ENCODE results near the gene MSH2.
"Not testable (repeated sequence)": the region's sequence is repeated elsewhere in the genome, so short reads cannot be mapped to it uniquely, and the experiment has no call there.

Gene MSH2

GRCh38 chr2:47437287-47437686, 34.3 kb downstream of the MSH2 start:
- DNase-seq (ENCODE audit: low read depth) = peak; percentile 10
- no peak overlapping the region for H3K4me3 ChIP-seq (ENCODE audit: low read depth, low read length)
- TF ChIP-seq, protein P1, sequence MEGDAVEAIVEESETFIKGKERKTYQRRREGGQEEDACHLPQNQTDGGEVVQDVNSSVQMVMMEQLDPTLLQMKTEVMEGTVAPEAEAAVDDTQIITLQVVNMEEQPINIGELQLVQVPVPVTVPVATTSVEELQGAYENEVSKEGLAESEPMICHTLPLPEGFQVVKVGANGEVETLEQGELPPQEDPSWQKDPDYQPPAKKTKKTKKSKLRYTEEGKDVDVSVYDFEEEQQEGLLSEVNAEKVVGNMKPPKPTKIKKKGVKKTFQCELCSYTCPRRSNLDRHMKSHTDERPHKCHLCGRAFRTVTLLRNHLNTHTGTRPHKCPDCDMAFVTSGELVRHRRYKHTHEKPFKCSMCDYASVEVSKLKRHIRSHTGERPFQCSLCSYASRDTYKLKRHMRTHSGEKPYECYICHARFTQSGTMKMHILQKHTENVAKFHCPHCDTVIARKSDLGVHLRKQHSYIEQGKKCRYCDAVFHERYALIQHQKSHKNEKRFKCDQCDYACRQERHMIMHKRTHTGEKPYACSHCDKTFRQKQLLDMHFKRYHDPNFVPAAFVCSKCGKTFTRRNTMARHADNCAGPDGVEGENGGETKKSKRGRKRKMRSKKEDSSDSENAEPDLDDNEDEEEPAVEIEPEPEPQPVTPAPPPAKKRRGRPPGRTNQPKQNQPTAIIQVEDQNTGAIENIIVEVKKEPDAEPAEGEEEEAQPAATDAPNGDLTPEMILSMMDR (IDR thresholded peaks at IDR 0.05; ENCODE audit: low read depth, low read length, missing control alignments) = peak; percentile 33

- DNase-seq (ENCODE audit: low read depth) = no peak
- no peak overlapping the region for H3K4me3 ChIP-seq (ENCODE audit: low read depth, low read length)
- TF ChIP-seq, protein P1 (IDR thresholded peaks at IDR 0.05; ENCODE audit: low read depth, low read length, missing control alignments) = no peak
Measured at GRCh38 chr2:47438106-47438505, 35.1 kb downstream of the MSH2 start.

GRCh38 chr2:47438783-47439182, 35.8 kb downstream of the MSH2 start:
- no peak overlapping the region for H3K4me3 ChIP-seq (ENCODE audit: low read depth, low read length)
- TF ChIP-seq, protein P1 (IDR thresholded peaks at IDR 0.05; ENCODE audit: low read depth, low read length, missing control alignments) = no peak
- DNase-seq (ENCODE audit: low read depth) = no peak

GRCh38 chr2:47451790-47452189, 48.8 kb downstream of the MSH2 start:
- no peak overlapping the region for H3K4me3 ChIP-seq (ENCODE audit: low read depth, low read length)
- TF ChIP-seq, protein P1 (IDR thresholded peaks at IDR 0.05; ENCODE audit: low read depth, low read length, missing control alignments) = no peak
- no peak for DNase-seq (ENCODE audit: low read depth)

DNA sequence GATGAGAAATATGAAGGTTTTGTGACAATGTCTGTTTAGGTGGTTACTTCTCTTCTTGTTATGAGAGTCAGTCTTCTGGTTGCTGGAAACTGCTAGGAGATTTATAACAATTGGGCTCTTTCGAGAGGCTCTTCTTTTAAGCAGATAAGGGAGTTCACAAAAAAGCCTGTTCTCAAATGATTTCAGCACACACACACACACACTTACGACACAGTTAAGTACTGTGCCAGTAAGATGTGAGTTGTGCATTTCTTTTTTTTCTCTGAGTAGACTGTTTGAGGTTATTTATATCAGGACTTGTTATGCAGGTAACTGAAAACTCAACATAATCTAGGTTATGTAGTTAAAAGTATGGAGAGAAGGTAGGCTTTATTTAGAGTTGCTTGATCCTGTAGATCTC, 49.8 kb downstream of the MSH2 start:
- H3K4me3 ChIP-seq (ENCODE audit: low read depth, low read length) = no peak overlapping the region
- TF ChIP-seq, protein P1 (IDR thresholded peaks at IDR 0.05; ENCODE audit: low read depth, low read length, missing control alignments) = no peak
- DNase-seq (ENCODE audit: low read depth) = no peak

- DNase-seq (ENCODE audit: low read depth); H3K4me3 ChIP-seq (ENCODE audit: low read depth, low read length): not testable (repeated sequence)
Measured at GRCh38 chr2:47454818-47455217, 51.9 kb downstream of the MSH2 start.

DNA sequence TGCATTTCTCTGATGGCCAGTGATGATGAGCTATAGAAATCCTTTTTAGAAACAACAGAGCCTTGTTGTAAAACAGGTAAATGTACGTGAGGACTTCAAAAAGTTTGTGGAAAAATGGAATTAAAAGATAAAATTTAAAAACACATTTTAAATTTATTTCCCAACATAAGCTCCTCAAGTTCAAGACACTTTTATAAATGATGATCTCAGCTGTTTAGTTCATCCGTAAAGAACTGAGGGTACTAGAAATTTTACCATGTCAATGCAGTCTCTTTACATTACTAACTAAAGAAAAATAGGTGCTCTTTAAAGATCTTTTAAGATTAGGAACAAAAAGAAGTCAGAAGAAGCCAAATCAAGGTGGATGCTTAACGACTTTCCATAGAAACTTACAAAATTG, 52.5 kb downstream of the MSH2 start:
- TF ChIP-seq, protein P1 (IDR thresholded peaks at IDR 0.05; ENCODE audit: low read depth, low read length, missing control alignments) = no peak
- no peak for DNase-seq (ENCODE audit: low read depth)
- H3K4me3 ChIP-seq (ENCODE audit: low read depth, low read length) = no peak overlapping the region

DNA sequence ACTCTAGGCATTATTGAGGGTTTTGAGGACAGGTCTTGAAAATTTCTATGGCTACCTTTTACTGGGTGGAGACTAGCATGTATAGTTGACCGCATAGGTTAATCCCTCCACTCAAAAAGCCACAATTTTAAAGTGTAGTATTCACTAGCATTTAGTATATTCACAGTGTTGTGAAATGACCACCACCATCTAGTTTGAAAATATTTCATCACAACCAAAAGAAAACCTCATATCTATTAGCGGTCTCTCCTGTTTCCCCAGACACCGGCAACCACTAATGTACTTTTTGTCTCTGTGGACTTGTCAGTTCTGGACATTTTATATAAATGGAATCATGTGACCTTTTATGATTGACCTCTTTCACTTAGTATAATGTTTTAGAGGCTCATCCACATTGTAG, 53.9 kb downstream of the MSH2 start:
- TF ChIP-seq, protein P1 (IDR thresholded peaks at IDR 0.05; ENCODE audit: low read depth, low read length, missing control alignments) = no peak
- DNase-seq (ENCODE audit: low read depth) = no peak

More for the DNA sequence above, 53.9 kb downstream of the MSH2 start:
- no peak overlapping the region for H3K4me3 ChIP-seq (ENCODE audit: low read depth, low read length)

All from GM12864 (cell line).